Ovary (tissue), 9 donors: ENCODE results near the gene LMO7. TPM values are rescaled to one million over a fixed set of nuclear protein-coding genes. Genes with fewer than 3 reads are reported as not detected.
"Not testable (repeated sequence)": the region's sequence is repeated elsewhere in the genome, so short reads cannot be mapped to it uniquely, and the experiment has no call there.

Experiments used
- DNase-seq, 5 donors: peaks; one replicate each; pipeline ENCODE4 v3.0.0-alpha.2; 2019 to 2020
- H3K27ac ChIP-seq, 2 donors: fragments of 200-600 bp; one replicate each; pipeline versions ENCODE4 v1.5.1 to v1.8.0; 2019 to 2022
- H3K27me3 ChIP-seq: fragments of 200-600 bp; one replicate; pipeline ENCODE4 v1.8.0; 2022
- H3K36me3 ChIP-seq: fragments of 200-600 bp; sonication (generic); one replicate; pipeline ENCODE4 v1.5.1; 2019
- H3K4me1 ChIP-seq: one replicate; pipeline ENCODE4 v1.8.1; 2013; ENCODE audit warnings: mild to moderate bottlenecking, moderate library complexity; ENCODE audit not compliant: insufficient read depth
- H3K4me3 ChIP-seq: fragments of 200-600 bp; sonication (generic); one replicate; pipeline ENCODE4 v1.5.1; 2017
- H3K9me3 ChIP-seq, 2 donors: fragments of 200-600 bp in 1 of 2; sonication (generic) in 1 of 2; one replicate each; pipeline versions ENCODE4 v1.5.1 to v1.8.1; 2013 to 2019; ENCODE audit warnings: mild to moderate bottlenecking in 1 of 2, moderate library complexity in 1 of 2
- EP300 ChIP-seq: sonication (generic); formaldehyde crosslinking; IDR thresholded peaks from one replicate; pipeline ENCODE4 v1.6.1; 2017; ENCODE audit warnings: antibody characterized with exemption
- POLR2A ChIP-seq: fragments of 450-650 bp; IDR thresholded peaks from one replicate; pipeline ENCODE4 v1.6.1; 2017; ENCODE audit warnings: antibody characterized with exemption, mild to moderate bottlenecking, moderate library complexity
- WGBS, 3 donors: extraction: QIAGEN DNeasy Blood & Tissue Kit in 1 of 3; methylation state at CpG; one replicate each; pipeline versions ENCODE4 v1.1.5 to v1.1.7; 2013 to 2017; 5-methylcytosine and 5-hydroxymethylcytosine counted together
- intact Hi-C, 4 donors: fragments of 100-400 bp; cut with DNase I; formaldehyde crosslinking; loops; one replicate each; pipeline versions ENCODE4 v1.11.0 to v1.15.1; 2022 to 2023
- polyA plus RNA-seq, 2 donors: library from polyadenylated mRNA; stranded (reverse); fragments of 200-250 nt in 1 of 2; fragments of 350-450 nt in 1 of 2; fragmentation: Illumina TruSeq in 1 of 2; extraction: RNeasy Lipid Tissue Mini Kit (QIAGEN cat#74804) in 1 of 2; gene quantifications; one replicate each; pipeline ENCODE4 v1.2.3, GENCODE V29; 2013 to 2014
- total RNA-seq, 7 donors: library from RNA; depleted of rRNA in 2 of 7; stranded (reverse); fragments of >200 nt in 2 of 7; fragmentation: NEBNext Ultra II Directional in 3 of 7; extraction: Animal tissue kit (Norgen Biotek cat#: 25700) in 3 of 7; gene quantifications; one replicate each; pipeline versions ENCODE4 v1.1.0 to v1.2.4, GENCODE V29; 2016 to 2023
- TF ChIP-seq, protein P1 (sequence below), 3 donors: fragments of 450-650 bp in 2 of 3; fragments of 200-600 bp in 1 of 3; IDR thresholded peaks; one replicate each; pipeline versions ENCODE4 v1.5.1 to v1.8.0; 2016 to 2022; ENCODE audit warnings: antibody characterized with exemption in 3 of 3, mild to moderate bottlenecking in 1 of 3
- donor health status: DM: no; HTN: no; CAD: no; lungs with moderate emphysema.
- donor health status: DM: no; HTN: no; CAD: no.
- donor health status: Bipolar disorder and iron deficiency.
- donor health status: DM: yes; HTN: yes; CAD: no.
- donor health status: DM: no; HTN: no; CAD: no.
- donor health status: DM: yes; HTN: yes; CAD: no.

LMO7 gene
- total and polyA plus RNA-seq, 9 donors = 9.6 to 60.7 (median 20.1) TPM

DNA sequence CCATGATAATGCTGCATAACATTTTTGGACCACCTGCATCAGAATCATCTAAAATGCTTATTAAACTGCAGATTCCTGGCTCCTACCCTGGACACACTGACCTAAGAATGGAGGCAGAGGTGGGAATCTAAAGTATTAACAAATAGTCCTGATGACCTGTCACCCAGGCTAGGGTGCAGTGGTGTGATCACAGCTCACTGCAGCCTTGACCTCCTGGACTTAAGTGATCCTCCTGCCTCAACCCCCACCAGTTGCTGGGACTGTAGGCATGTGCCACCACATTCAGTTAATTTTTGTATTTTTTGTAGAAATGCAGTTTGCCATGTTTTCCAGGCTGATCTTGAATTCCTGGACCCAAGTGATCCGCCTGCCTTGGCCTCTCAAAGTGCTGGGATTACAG, 43.3 kb downstream of the LMO7 start:
- Histone ChIP-seq H3K27ac (no peak overlapping the region), H3K4me1 (no peaks in the 10 kb centered on the region), H3K4me3 (no peak overlapping the region), H3K27me3 (no peaks in the 10 kb centered on the region), H3K9me3 (no peaks in the 10 kb centered on the region), H3K36me3 (no peaks in the 10 kb centered on the region)
- 97 to 100% (median 98%) methylated on average over 1 of the region's 1 CpG for WGBS, 3 donors
- DNase-seq = no peak
- intact Hi-C loops = no loop called here
- no peak for TF ChIP-seq EP300
- no peak for TF ChIP-seq POLR2A
- TF ChIP-seq, protein P1, sequence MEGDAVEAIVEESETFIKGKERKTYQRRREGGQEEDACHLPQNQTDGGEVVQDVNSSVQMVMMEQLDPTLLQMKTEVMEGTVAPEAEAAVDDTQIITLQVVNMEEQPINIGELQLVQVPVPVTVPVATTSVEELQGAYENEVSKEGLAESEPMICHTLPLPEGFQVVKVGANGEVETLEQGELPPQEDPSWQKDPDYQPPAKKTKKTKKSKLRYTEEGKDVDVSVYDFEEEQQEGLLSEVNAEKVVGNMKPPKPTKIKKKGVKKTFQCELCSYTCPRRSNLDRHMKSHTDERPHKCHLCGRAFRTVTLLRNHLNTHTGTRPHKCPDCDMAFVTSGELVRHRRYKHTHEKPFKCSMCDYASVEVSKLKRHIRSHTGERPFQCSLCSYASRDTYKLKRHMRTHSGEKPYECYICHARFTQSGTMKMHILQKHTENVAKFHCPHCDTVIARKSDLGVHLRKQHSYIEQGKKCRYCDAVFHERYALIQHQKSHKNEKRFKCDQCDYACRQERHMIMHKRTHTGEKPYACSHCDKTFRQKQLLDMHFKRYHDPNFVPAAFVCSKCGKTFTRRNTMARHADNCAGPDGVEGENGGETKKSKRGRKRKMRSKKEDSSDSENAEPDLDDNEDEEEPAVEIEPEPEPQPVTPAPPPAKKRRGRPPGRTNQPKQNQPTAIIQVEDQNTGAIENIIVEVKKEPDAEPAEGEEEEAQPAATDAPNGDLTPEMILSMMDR (IDR thresholded peaks at IDR 0.05) = no peak

DNA sequence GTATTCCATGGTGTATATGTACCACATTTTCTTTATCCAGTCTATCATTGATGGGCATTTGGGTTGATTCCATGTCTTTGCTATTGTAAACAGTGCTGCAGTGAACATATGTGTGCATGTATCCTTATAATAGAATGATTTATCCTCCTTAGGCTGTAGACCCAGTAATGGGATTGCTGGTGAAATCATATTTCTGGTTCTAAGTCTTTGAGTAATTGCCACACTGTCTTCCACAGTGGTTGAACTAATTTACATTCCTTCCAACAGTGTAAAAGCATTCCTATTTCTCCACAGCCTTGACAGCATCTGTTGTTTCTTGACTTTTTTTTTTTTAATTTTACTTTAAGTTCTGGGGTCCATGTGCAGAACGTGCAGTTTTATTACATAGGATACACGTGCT, 44.1 kb downstream of the LMO7 start:
- intact Hi-C loops = loop anchor here in 1 of 4 donors (10.0 kb wide), 1 partner anchor 1225 kb away; no protein-coding TSS in a partner anchor
- H3K9me3 ChIP-seq, H3K4me1 ChIP-seq, H3K36me3 ChIP-seq, H3K27ac ChIP-seq, H3K4me3 ChIP-seq, H3K27me3 ChIP-seq, DNase-seq: not testable (repeated sequence)
- WGBS, 3 donors = 77 to 85% (median 79%) methylated on average over 2 of the region's 2 CpGs

DNA sequence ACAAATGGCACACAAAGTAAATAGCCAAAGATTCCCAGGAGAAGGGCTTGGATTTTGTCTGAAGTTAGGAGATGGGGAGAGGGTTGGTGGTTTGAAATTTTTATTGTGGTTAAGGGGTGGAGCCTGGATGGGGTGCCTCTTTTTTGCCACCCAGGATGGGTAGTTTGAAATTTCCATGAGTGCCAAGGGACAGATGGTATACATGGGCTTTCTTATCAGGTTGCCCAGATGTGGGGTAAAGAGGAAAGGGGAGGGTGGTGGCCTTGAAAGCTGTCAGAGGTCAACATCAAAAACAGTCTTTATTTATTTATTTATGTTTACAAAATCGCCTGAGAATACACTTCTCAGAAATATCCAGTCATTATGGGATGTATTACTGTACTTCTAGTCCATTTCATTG, 46.2 kb downstream of the LMO7 start:
- intact Hi-C loops = loop anchor here in 1 of 4 donors (10.0 kb wide), 1 partner anchor 1222 kb away; no protein-coding TSS in a partner anchor

DNA sequence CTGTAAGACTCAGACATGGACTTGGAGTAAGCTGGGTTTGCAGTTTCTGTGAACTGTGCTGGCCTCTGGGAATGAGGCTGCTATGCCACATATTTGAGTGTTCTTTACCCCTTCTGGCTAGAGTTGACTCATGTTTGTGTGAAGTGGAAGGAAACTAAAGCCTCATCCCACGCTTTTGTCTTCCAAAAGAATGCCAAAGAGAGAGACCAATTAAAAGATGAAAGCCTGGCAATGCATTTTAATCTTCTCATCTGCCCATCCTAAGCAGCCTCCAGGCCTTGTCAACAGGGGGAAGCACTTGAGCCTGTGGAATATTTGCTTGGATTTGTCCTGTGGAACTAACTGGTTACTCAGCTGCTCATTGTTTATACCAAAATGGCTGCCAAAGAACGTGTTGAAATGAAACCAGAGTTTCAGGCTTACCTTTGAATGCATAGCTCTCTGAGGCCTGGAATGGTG, 49.1 kb downstream of the LMO7 start:
- Histone ChIP-seq H3K27ac (no peak overlapping the region), H3K9me3 (no peaks in the 10 kb centered on the region), H3K4me1 (peaks cover 2% of the 10 kb centered on the region), H3K4me3 (no peak overlapping the region), H3K36me3 (no peaks in the 10 kb centered on the region), H3K27me3 (no peaks in the 10 kb centered on the region)
- DNase-seq = no peak
- 10 to 29% (median 23%) methylated on average over 2 of the region's 2 CpGs for WGBS, 3 donors
- intact Hi-C loops = loop anchor here in 2 of 4 donors (5.0 to 10.0 kb wide), 2 partner anchors 187 to 1220 kb away; no protein-coding TSS in a partner anchor
- TF ChIP-seq EP300 (no peak), POLR2A (no peak)
- TF ChIP-seq, protein P1 (IDR thresholded peaks at IDR 0.05) = no peak

More for the DNA sequence above, 46.2 kb downstream of the LMO7 start:
- no peak for DNase-seq
- Histone ChIP-seq H3K4me3 (no peak overlapping the region), H3K36me3 (no peaks in the 10 kb centered on the region), H3K9me3 (no peaks in the 10 kb centered on the region), H3K27me3 (no peaks in the 10 kb centered on the region), H3K27ac (no peak overlapping the region), H3K4me1 (peaks cover 2% of the 10 kb centered on the region)
- TF ChIP-seq, protein P1 (IDR thresholded peaks at IDR 0.05) = no peak
- TF ChIP-seq EP300 = no peak
- TF ChIP-seq POLR2A = no peak
- 81 to 84% (median 84%) methylated on average over 1 of the region's 1 CpG for WGBS, 3 donors

DNA sequence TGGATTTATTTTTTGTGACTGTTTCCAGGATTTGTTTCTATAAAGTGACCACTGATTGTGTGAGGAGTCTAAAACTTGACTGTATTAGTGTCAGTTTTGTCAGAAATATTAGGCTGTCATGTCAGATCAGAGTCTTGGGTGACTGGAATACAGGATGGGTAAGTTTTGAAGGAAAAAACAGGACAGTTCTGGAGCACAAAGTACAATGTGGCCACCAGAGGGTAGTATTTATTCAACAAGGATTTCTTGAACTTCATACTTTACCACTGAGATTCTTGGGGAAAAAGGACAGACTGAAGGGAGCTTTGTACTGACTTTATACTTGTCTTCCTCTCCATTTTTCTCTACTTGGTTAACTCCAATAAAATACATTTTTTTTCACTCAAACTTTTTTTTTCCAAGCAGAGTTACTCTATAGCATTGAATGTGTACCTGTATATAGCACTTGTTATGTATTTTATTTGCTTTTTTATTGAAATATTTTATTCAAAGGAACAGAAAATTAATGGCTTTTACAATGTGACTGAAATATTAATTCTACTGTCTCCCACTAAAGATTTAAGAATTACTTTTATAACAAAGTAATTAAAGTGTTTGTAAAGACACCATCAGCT, 51.1 kb downstream of the LMO7 start:
- DNase-seq = no peak
- Histone ChIP-seq H3K27me3 (no peaks in the 10 kb centered on the region), H3K9me3 (no peaks in the 10 kb centered on the region), H3K27ac (no peak overlapping the region), H3K4me3 (no peak overlapping the region), H3K4me1 (peaks cover 2% of the 10 kb centered on the region), H3K36me3 (no peaks in the 10 kb centered on the region)
- TF ChIP-seq, protein P1 (IDR thresholded peaks at IDR 0.05) = peak in 1 of 3 donors; percentile 21
- TF ChIP-seq EP300 (no peak), POLR2A (no peak)
- intact Hi-C loops = loop anchor here in 2 of 4 donors (5.0 to 10.0 kb wide), 2 partner anchors 185 to 1218 kb away; no protein-coding TSS in a partner anchor
